ENCODE results near the gene TMEM91. TPM values are rescaled to one million over a fixed set of nuclear protein-coding genes. Genes with fewer than 3 reads are reported as not detected.
"Not testable (repeated sequence)": the region's sequence is repeated elsewhere in the genome, so short reads cannot be mapped to it uniquely, and the experiment has no call there.

The TMEM91 gene
- polyA plus RNA-seq, 3 donors = 13.8 to 32.3 (median 25.3) TPM

- no peak for DNase-seq
Observed at GRCh38 chr19:41371541-41371940, 4.8 kb upstream of the TMEM91 start.

GRCh38 chr19:41372501-41372900 lies 3.8 kb upstream of the TMEM91 start:
- DNase-seq = no peak

GRCh38 chr19:41373993-41374392 lies 2.3 kb upstream of the TMEM91 start:
- no peak for DNase-seq

- no peak for DNase-seq
Observed at GRCh38 chr19:41376998-41377365, 649 bp downstream of the TMEM91 start.

- DNase-seq = no peak
Observed at GRCh38 chr19:41377977-41378709, 1.8 kb downstream of the TMEM91 start.

- DNase-seq = not testable (repeated sequence)
Observed at GRCh38 chr19:41381536-41381935, 5.2 kb downstream of the TMEM91 start.

- DNase-seq = no peak
Observed at GRCh38 chr19:41384351-41384750, 8.0 kb downstream of the TMEM91 start.

GRCh38 chr19:41386442-41386841 lies 10.1 kb downstream of the TMEM91 start:
- DNase-seq = no peak

- no peak for DNase-seq
Observed at GRCh38 chr19:41391618-41392017, 15.3 kb downstream of the TMEM91 start.

- no peak for DNase-seq
Observed at GRCh38 chr19:41392775-41393174, 16.4 kb downstream of the TMEM91 start.

GRCh38 chr19:41395355-41395754 lies 19.0 kb downstream of the TMEM91 start:
- DNase-seq = no peak

- DNase-seq = peak; percentile 100
Observed at GRCh38 chr19:41397086-41398049, 21.0 kb downstream of the TMEM91 start, which contains the start of the genes BCKDHA and EXOSC5. TSS of gene BCKDHA (plus strand) at chr19:41397818. CDS start at chr19:41397828, 10 bp downstream. TSS of gene EXOSC5 (minus strand) at chr19:41397359. CDS start at chr19:41397328, 31 bp downstream.

- DNase-seq = no peak
Observed at GRCh38 chr19:41398050-41398418, 21.7 kb downstream of the TMEM91 start.

- DNase-seq = no peak
Observed at GRCh38 chr19:41398598-41398997, 22.3 kb downstream of the TMEM91 start.

GRCh38 chr19:41399091-41399490 lies 22.8 kb downstream of the TMEM91 start:
- no peak for DNase-seq

- DNase-seq = no peak
Observed at GRCh38 chr19:41399525-41399924, 23.2 kb downstream of the TMEM91 start.

GRCh38 chr19:41401483-41401882 lies 25.1 kb downstream of the TMEM91 start:
- DNase-seq = no peak

GRCh38 chr19:41402010-41402409 lies 25.7 kb downstream of the TMEM91 start:
- no peak for DNase-seq

- DNase-seq = no peak
Observed at GRCh38 chr19:41403181-41403970, 27.0 kb downstream of the TMEM91 start.

- DNase-seq = no peak
Observed at GRCh38 chr19:41405776-41406175, 29.4 kb downstream of the TMEM91 start.

GRCh38 chr19:41407271-41407670 lies 30.9 kb downstream of the TMEM91 start:
- no peak for DNase-seq

GRCh38 chr19:41408256-41408655 lies 31.9 kb downstream of the TMEM91 start:
- no peak for DNase-seq
